Neural progenitor cell (in vitro differentiated cells): ENCODE measurements around the gene CTNNA1. TPM values are rescaled to one million over a fixed set of nuclear protein-coding genes. Genes with fewer than 3 reads are reported as not detected.

Source experiments
- DNase-seq: peaks from one replicate; pipeline ENCODE4 v3.0.0-alpha.2; 2016; ENCODE audit warnings: low spot score
- H2AFZ ChIP-seq: fragments of 200-600 bp; sonication (generic); replicated peaks from 2 replicates; pipeline ENCODE4 v1.6.1; 2016; ENCODE audit warnings: antibody characterized with exemption
- H3F3A ChIP-seq: fragments of 200-600 bp; sonication (generic); 2 replicates; pipeline ENCODE4 v1.6.1; 2016; ENCODE audit warnings: antibody characterized with exemption, low read depth
- H3K27ac ChIP-seq: fragments of 200-600 bp; sonication (generic); 2 replicates; pipeline ENCODE4 v1.5.1; 2016; ENCODE audit warnings: mild to moderate bottlenecking
- H3K27me3 ChIP-seq: fragments of 200-600 bp; sonication (generic); 2 replicates; pipeline ENCODE4 v1.6.1; 2016; ENCODE audit warnings: mild to moderate bottlenecking, moderate library complexity
- H3K36me3 ChIP-seq: fragments of 200-600 bp; sonication (generic); 2 replicates; pipeline ENCODE4 v1.5.1; 2016
- H3K4me1 ChIP-seq: fragments of 200-600 bp; sonication (generic); 2 replicates; pipeline ENCODE4 v1.6.1; 2016; ENCODE audit warnings: mixed run types
- H3K4me2 ChIP-seq: fragments of 200-600 bp; sonication (generic); 2 replicates; pipeline ENCODE4 v1.6.1; 2016
- H3K4me3 ChIP-seq: fragments of 200-600 bp; sonication (generic); 2 replicates; pipeline ENCODE4 v1.5.1; 2016
- H3K79me2 ChIP-seq: fragments of 200-600 bp; sonication (generic); 2 replicates; pipeline ENCODE4 v1.6.1; 2016; ENCODE audit warnings: low read depth
- H3K9ac ChIP-seq: fragments of 200-600 bp; sonication (generic); 2 replicates; pipeline ENCODE4 v1.6.1; 2016
- H3K9me3 ChIP-seq: fragments of 200-600 bp; sonication (generic); 2 replicates; pipeline ENCODE4 v1.5.1; 2016; ENCODE audit warnings: low read depth
- H4K20me1 ChIP-seq: fragments of 200-600 bp; sonication (generic); 2 replicates; pipeline ENCODE4 v1.6.1; 2016; ENCODE audit warnings: low read depth
- H3K27ac Mint-ChIP-seq: 3 replicates; pipeline ENCODE4 v1.8.0; 2021; ENCODE audit warnings: mixed read lengths
- H3K27me3 Mint-ChIP-seq: 2 replicates; pipeline ENCODE4 v1.8.0; 2022; ENCODE audit warnings: low read depth, mild to moderate bottlenecking, inconsistent platforms, moderate library complexity, mixed read lengths; ENCODE audit not compliant: insufficient read depth
- H3K36me3 Mint-ChIP-seq: 3 replicates; pipeline ENCODE4 v1.8.0; 2021; ENCODE audit warnings: mixed read lengths
- H3K4me1 Mint-ChIP-seq: 3 replicates; pipeline ENCODE4 v1.8.0; 2021; ENCODE audit warnings: mixed read lengths
- H3K4me3 Mint-ChIP-seq: 3 replicates; pipeline ENCODE4 v1.8.0; 2021; ENCODE audit warnings: mild to moderate bottlenecking, moderate library complexity, mixed read lengths
- H3K9me3 Mint-ChIP-seq: 3 replicates; pipeline ENCODE4 v1.8.0; 2020; ENCODE audit warnings: mixed read lengths
- CTCF ChIP-seq: fragments of 200-600 bp; sonication (generic); IDR thresholded peaks from 2 replicates; pipeline ENCODE4 v1.5.1; 2017; ENCODE audit warnings: antibody characterized with exemption, mild to moderate bottlenecking
- EZH2 ChIP-seq: fragments of 200-600 bp; sonication (generic); IDR thresholded peaks from 2 replicates; pipeline ENCODE4 v1.6.1; 2017; ENCODE audit warnings: antibody characterized with exemption, mild to moderate bottlenecking, moderate library complexity
- EZH2phosphoT487 ChIP-seq: fragments of 200-600 bp; sonication (generic); IDR thresholded peaks from 2 replicates; pipeline ENCODE4 v1.6.1; 2017; ENCODE audit warnings: antibody characterized with exemption
- total RNA-seq: library from RNA; depleted of rRNA; stranded (reverse); fragments of >200 nt; gene quantifications from 2 replicates; pipeline ENCODE4 v1.2.3, GENCODE V29; 2015; ENCODE audit warnings: low replicate concordance

Gene CTNNA1
- total RNA-seq, 1 donor from 2014 or later: 305 TPM

GRCh38 chr5:138844812-138845513 lies 91.7 kb downstream of the CTNNA1 start:
- Histone ChIP-seq H3K79me2 (peaks cover 96% of the 10 kb centered on the region), H3K27ac (no peak overlapping the region), H2AFZ (no peak overlapping the region), H4K20me1 (peaks cover 38% of the 10 kb centered on the region), H3K4me3 (no peak overlapping the region), H3K9ac (no peak overlapping the region), H3K36me3 (no peaks in the 10 kb centered on the region), H3K9me3 (no peaks in the 10 kb centered on the region), H3K27me3 (no peaks in the 10 kb centered on the region), H3F3A (no peaks in the 10 kb centered on the region), H3K4me1 (peaks cover 18% of the 10 kb centered on the region), H3K4me2 (no peak overlapping the region)
- peaks cover 7% of the 10 kb centered on the region for H3K36me3 Mint-ChIP-seq
- H3K27me3 Mint-ChIP-seq: no peaks in the 10 kb centered on the region
- TF ChIP-seq CTCF (no peak), EZH2phosphoT487 (no peak), EZH2 (no peak)
- H3K9me3 Mint-ChIP-seq: no peaks in the 10 kb centered on the region
- no peak for DNase-seq
- no peak overlapping the region for H3K4me3 Mint-ChIP-seq
- H3K4me1 Mint-ChIP-seq: peaks cover 5% of the 10 kb centered on the region
- H3K27ac Mint-ChIP-seq: no peak overlapping the region

GRCh38 chr5:138849439-138849838 lies 96.2 kb downstream of the CTNNA1 start:
- H2AFZ ChIP-seq: no peak overlapping the region
- peaks cover 3% of the 10 kb centered on the region for H3K27me3 Mint-ChIP-seq
- H3K4me1 Mint-ChIP-seq: no peaks in the 10 kb centered on the region
- peaks cover 5% of the 10 kb centered on the region for H3K36me3 Mint-ChIP-seq
- no peak for TF ChIP-seq CTCF
- TF ChIP-seq EZH2: no peak
- TF ChIP-seq EZH2phosphoT487: no peak
- H3K36me3 ChIP-seq: no peaks in the 10 kb centered on the region
- peaks cover under 1% of the 10 kb centered on the region for H3K4me1 ChIP-seq
- H3K27me3 ChIP-seq: no peaks in the 10 kb centered on the region
- peaks cover 33% of the 10 kb centered on the region for H4K20me1 ChIP-seq
- H3K4me3 Mint-ChIP-seq: no peak overlapping the region
- H3K79me2 ChIP-seq: peaks cover 96% of the 10 kb centered on the region
- no peak overlapping the region for H3K27ac Mint-ChIP-seq
- H3K27ac ChIP-seq: peak overlapping the region; percentile 59
- DNase-seq: no peak
- no peak overlapping the region for H3K4me2 ChIP-seq
- no peak overlapping the region for H3K4me3 ChIP-seq
- H3K9me3 Mint-ChIP-seq: no peaks in the 10 kb centered on the region
- H3K9ac ChIP-seq: no peak overlapping the region
- no peaks in the 10 kb centered on the region for H3K9me3 ChIP-seq
- no peaks in the 10 kb centered on the region for H3F3A ChIP-seq

GRCh38 chr5:138849882-138850281 lies 96.7 kb downstream of the CTNNA1 start:
- peaks cover 96% of the 10 kb centered on the region for H3K79me2 ChIP-seq
- no peak for TF ChIP-seq EZH2phosphoT487
- TF ChIP-seq EZH2: no peak
- no peak for TF ChIP-seq CTCF
- Mint-ChIP-seq H3K4me1 (no peaks in the 10 kb centered on the region), H3K27me3 (peaks cover 3% of the 10 kb centered on the region), H3K4me3 (no peak overlapping the region), H3K36me3 (peaks cover 5% of the 10 kb centered on the region), H3K27ac (no peak overlapping the region), H3K9me3 (no peaks in the 10 kb centered on the region)
- H3K27ac ChIP-seq: no peak overlapping the region
- no peaks in the 10 kb centered on the region for H3K27me3 ChIP-seq
- no peaks in the 10 kb centered on the region for H3K9me3 ChIP-seq
- no peak for DNase-seq
- no peaks in the 10 kb centered on the region for H3F3A ChIP-seq
- H3K4me3 ChIP-seq: no peak overlapping the region
- H3K36me3 ChIP-seq: no peaks in the 10 kb centered on the region
- H3K4me1 ChIP-seq: no peaks in the 10 kb centered on the region
- H2AFZ ChIP-seq: no peak overlapping the region
- H3K9ac ChIP-seq: no peak overlapping the region
- no peak overlapping the region for H3K4me2 ChIP-seq
- peaks cover 33% of the 10 kb centered on the region for H4K20me1 ChIP-seq
